Measurements from ENCODE around the gene TMEM201. TPM values are rescaled to one million over a fixed set of nuclear protein-coding genes. Genes with fewer than 3 reads are reported as not detected.

TMEM201 gene
- total RNA-seq, 4 donors from 2014 or later, result 7.0 to 12.4 (median 9.7) TPM

DNA sequence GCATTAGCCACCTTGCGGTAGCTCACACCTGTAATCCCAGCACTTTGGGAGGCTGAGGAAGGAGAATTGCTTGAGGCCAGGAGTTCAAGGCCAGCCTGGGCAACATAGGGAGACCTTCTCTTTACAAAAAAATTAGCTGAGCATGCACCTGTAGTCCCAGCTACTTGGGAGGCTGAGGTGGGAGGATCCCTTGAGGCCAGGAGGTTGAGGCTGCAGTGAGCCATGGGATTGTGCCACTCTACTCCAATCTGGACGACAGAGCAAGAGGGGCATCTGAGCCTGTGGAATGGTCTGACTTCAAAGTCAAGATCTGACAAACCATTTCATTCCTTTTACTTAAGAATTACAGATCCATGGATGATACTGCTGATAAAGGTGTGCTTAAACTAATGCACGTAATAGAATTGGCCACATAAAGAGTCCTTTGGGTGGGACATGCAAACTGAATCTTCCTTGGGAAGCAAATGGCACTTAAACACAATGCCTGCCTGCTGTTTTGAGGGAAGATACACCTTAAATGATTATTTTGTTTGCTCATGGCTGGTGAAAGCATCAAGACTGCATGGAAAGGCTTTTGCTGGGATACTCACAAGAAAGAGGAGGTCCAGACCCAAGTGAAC, 2.5 kb upstream of the TMEM201 start:
- TF ChIP-seq, protein P1, sequence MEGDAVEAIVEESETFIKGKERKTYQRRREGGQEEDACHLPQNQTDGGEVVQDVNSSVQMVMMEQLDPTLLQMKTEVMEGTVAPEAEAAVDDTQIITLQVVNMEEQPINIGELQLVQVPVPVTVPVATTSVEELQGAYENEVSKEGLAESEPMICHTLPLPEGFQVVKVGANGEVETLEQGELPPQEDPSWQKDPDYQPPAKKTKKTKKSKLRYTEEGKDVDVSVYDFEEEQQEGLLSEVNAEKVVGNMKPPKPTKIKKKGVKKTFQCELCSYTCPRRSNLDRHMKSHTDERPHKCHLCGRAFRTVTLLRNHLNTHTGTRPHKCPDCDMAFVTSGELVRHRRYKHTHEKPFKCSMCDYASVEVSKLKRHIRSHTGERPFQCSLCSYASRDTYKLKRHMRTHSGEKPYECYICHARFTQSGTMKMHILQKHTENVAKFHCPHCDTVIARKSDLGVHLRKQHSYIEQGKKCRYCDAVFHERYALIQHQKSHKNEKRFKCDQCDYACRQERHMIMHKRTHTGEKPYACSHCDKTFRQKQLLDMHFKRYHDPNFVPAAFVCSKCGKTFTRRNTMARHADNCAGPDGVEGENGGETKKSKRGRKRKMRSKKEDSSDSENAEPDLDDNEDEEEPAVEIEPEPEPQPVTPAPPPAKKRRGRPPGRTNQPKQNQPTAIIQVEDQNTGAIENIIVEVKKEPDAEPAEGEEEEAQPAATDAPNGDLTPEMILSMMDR (IDR thresholded peaks at IDR 0.05), result no peak
- no peak for TF ChIP-seq POLR2A (IDR thresholded peaks at IDR 0.05)
- intact Hi-C loops (cut with DNase I; ENCODE audit: low total_unique reads), result loop anchor here (10.0 kb wide), 1 partner anchor 301 kb away; no protein-coding TSS in a partner anchor
- 95 to 98% methylated on average over 3 of the region's 3 CpGs for WGBS, 2 donors
- no peak for DNase-seq (ENCODE audit: low spot score in 2 of 2)
- no peak overlapping the region for H3K4me3 ChIP-seq (ENCODE audit: low read depth, poor library complexity, severe bottlenecking)

DNA sequence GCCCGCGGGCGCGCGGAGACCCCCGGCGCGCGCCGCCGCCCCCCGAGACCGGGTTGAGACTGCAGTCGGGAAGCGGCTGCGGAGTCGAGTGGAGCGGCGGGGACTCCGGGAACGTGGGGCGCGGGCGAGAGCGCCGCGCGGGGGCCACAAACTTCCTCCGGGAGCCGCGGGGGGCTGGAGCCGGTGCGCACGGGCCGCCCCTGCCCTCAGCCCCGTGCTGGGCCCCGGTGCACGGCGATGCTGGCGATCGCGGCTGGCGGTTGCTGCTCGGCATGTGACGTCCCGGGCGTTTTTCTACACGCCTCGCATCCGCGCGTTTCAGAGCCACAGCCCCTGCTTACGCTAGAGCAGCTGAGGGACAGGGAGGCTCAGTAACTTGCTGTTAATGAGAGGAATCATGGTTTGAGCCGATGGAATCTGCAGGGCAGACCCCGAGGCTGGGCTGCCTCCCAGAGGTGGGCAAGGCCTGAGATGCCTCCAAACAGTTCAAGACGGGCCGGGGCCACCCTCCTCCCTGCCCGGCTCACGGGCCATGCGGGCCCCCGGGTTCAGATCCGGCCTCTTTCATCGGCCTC, 520 bp downstream of the TMEM201 start:
- peak overlapping the region; percentile 51 for H3K4me3 ChIP-seq (ENCODE audit: low read depth, poor library complexity, severe bottlenecking)
- WGBS, 2 donors, result 1% methylated on average over 10 to 35 of the region's 63 CpGs
- no peak for TF ChIP-seq POLR2A (IDR thresholded peaks at IDR 0.05)
- TF ChIP-seq, protein P1 (IDR thresholded peaks at IDR 0.05), result no peak
- intact Hi-C loops (cut with DNase I; ENCODE audit: low total_unique reads), result loop anchor here (10.0 kb wide), 1 partner anchor 304 kb away; no protein-coding TSS in a partner anchor
- DNase-seq (ENCODE audit: low spot score in 2 of 2), result no peak

DNA sequence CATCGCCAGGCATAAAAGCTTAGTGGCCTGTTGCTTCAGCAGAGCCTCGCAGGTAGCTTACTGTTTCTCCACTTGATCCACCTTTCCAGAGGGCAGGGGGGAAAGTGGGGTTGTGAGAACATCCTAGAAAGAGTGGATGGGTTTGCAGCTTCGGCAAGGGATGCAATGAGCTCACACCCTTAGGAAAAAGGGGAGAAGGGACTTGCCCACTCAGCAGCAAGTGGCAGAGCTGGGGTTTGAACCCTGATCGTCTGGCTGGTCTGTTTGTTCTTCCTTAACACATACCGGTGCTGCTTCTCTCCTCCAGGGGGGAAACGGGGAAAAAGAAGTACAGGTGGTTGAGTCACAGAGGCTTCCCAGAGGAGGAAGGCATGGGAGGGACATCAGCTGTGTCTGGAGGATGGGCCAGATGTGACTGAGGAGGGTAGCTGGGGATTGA, 1.0 kb downstream of the TMEM201 start:
- TF ChIP-seq, protein P1 (IDR thresholded peaks at IDR 0.05), result no peak
- TF ChIP-seq POLR2A (IDR thresholded peaks at IDR 0.05), result no peak
- intact Hi-C loops (cut with DNase I; ENCODE audit: low total_unique reads), result loop anchor here (10.0 kb wide), 1 partner anchor 305 kb away; no protein-coding TSS in a partner anchor
- WGBS, 2 donors, result 15 to 21% methylated on average over 6 of the region's 6 CpGs
- peak overlapping the region; percentile 51 for H3K4me3 ChIP-seq (ENCODE audit: low read depth, poor library complexity, severe bottlenecking)
- DNase-seq (ENCODE audit: low spot score in 2 of 2), result no peak

DNA sequence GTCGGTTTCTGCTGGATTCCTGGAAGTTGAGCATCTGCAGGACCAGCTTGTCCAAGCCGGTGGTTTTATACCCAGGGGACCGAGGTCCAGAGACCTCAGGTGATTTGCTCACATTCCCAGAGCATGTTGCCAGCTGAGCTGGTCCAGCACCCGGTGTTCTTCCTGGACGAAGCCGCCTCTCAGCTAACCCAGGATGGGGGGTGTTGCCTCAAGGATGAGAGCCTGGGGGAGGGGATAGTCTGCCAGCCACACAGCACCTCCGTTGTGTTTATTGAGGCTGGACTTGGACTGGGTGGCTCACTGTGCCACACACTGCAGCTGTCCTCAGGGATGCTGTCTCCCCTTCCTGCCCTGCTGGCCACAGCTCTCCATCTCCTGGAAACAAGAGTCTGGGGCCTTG, 1.5 kb downstream of the TMEM201 start:
- WGBS, 2 donors, result 70 to 72% methylated on average over 4 to 6 of the region's 7 CpGs
- intact Hi-C loops (cut with DNase I; ENCODE audit: low total_unique reads), result no loop called here
- no peak for DNase-seq (ENCODE audit: low spot score in 2 of 2)
- TF ChIP-seq, protein P1 (IDR thresholded peaks at IDR 0.05), result no peak
- no peak for TF ChIP-seq POLR2A (IDR thresholded peaks at IDR 0.05)
- H3K4me3 ChIP-seq (ENCODE audit: low read depth, poor library complexity, severe bottlenecking), result no peak overlapping the region

DNA sequence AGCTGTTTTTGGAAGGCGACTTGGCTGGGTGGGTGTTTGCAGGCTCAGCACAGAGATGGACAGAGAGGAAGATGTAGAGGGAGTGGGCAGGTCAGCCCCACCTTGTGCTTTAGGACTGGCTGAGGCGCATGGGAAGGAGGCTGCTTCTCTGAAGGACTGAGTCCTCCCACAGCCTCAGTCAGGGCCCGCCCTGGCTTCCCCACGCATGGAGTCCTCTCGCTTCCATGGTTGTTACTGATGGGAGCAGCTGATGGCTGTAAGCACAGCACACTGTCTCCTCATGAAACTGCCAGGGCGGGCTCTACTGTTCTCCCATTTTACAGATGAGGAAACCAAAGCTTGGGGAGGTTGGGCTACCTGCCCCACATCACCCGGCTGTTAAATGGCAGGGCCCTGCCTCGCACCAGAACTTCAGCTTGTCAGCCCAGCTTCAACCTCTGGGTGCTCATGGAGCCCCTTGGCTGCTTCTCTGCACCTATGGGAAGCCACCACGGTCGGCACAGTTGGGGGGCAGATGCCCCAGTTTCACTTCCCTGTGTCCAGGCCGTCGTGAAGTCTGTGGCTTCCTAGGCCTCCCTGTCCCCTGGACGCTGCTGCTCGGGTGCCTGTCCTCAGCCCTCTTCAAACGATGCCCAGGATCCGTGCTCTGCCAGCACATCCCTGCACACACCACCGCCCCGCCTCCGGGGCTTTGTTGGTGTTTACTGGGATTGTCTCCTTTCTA, 2.4 kb downstream of the TMEM201 start:
- TF ChIP-seq, protein P1 (IDR thresholded peaks at IDR 0.05), result no peak
- no peak for TF ChIP-seq POLR2A (IDR thresholded peaks at IDR 0.05)
- DNase-seq (ENCODE audit: low spot score in 2 of 2), result no peak
- no peak overlapping the region for H3K4me3 ChIP-seq (ENCODE audit: low read depth, poor library complexity, severe bottlenecking)
- 77 to 82% methylated on average over 19 of the region's 19 CpGs for WGBS, 2 donors
- intact Hi-C loops (cut with DNase I; ENCODE audit: low total_unique reads), result no loop called here
